RKO (cell line): ENCODE data around the gene MAPKAPK3.

Experiments used
- DNase-seq: peaks from one replicate; pipeline ENCODE4 v3.0.0-alpha.2; 2016; ENCODE audit warnings: low spot score

Gene MAPKAPK3

GRCh38 chr3:50609071-50609762 lies 7.7 kb upstream of the MAPKAPK3 start:
- DNase-seq: no peak

DNA sequence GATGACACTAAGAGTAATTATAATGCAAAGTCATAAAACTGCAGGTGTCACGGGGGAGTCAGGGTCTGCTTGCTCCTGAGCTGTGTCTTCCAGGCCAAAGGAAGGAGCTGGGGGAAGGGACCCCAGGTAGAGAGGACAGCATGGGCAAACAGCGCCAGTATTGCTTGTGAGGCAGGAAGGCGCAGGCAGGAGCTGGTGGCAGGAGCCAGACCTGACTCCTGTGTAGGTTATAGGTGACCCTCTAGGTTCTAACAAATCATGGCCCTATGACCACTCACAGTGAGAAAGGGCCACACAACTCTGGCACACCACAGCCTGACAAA lies 7.2 kb upstream of the MAPKAPK3 start:
- DNase-seq: no peak

DNA sequence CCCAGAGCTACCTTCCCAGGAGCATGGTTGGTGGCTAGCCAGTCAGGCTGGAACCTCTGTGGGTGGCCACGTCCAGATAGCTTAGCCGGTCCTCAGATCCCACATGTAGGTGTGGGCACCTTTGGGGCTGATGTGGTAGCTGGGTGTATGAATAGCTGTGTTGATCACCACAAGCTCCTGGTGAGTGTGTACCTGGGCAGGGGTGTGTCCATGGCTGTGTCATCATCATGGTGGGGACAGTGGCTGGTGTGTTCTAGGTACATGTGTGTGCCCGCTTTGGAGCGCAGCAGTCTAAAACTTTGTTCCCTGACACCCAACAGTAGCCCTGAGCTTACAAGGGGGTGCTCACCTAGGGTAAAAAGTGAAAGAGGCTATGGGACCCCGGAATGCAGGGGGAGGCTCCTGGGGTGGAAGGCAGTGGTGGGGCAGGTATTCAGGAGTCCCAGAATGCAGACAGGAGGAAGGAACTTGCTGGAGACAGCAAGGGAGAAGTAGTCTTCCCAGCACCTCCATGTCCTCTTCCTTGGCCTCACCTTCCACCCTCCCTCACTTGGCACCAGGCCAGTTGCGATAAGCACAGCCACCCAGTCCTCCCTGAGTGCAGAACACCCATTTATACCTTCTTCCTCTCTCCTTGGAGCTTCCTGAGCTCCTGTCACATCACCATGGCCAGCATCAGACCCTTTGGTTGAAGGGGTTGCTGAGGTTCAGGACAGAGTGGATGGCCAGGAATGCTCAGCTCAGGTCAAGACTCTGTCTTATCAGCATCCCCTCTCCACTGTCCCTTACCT lies 6.6 kb upstream of the MAPKAPK3 start:
- no peak for DNase-seq

GRCh38 chr3:50610992-50611463 lies 5.9 kb upstream of the MAPKAPK3 start:
- DNase-seq: no peak

DNA sequence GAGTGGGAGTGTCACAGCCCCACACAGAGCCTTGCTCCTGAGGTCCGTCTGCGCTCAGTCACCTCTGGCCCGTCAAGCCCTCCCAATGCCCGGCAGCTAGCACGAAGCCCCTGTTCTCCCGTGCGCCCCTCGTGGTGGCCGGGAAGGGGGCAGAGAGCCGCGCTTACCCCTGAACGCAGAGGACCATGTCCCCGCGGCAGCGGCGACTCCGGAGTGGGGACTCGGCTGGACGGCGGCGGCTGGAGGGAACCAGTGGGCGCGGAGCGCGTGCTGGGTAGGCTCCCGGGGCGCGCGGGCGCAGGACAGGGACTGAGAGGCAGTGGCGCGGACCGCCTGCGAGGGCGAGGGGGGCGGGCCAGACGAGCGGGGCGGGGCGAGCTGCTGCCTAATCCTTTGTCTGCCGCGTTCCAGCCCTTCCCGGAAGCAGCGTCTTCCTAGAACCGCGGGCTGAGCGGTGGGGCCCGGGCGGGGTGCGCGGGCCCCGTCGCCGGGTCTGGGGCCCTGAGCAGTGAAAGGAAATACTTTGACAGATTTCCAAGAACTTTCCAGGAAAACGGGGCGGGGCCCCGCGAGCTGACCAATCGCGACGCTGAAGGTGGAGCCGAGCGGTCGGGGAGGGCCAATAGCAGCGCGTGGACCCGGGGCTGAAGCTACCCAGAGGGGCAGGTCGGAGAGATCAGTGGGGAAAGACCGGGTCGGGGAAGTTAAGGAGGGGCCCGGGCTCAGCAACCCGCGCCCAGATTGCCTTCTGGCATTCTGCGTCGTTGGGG lies 5.3 kb upstream of the MAPKAPK3 start, which contains the start of gene CISH:
CISH (minus strand) TSS at position 311 of the 770 bp plus-strand sequence; CDS start at position 187, 124 bp downstream.
- peak; percentile 96 for DNase-seq

DNA sequence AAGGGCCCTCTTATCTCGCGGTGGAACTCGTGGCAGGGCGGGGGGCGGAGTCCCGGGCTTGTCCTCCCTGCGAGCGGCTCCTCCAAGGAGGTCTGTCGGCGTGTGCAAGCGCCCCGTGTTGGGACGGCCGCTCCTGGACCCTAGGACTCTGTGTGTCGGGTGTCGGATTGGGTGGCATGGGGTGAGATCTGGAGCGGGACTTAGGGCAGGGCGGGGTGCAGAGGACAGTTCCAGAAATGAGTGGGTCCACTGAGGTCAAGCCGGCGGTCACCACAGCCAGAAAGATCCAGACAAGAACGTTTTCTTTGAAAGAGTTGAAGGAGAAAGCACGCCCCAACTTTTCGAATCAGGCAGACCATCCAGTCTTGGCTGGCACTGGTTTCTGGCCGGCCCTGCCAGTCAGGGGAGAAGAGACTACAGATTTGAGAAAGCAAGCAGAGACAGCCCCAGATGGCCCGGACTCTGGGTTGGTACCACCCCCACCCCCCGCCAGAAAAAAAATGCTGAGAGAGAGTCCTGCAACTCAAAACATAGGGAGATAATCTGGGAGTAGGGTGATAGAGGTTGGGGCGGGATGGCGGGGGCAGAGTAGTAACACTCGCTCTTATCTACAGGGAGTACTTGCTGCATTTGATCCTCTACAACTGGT lies 4.6 kb upstream of the MAPKAPK3 start:
- no peak for DNase-seq

DNA sequence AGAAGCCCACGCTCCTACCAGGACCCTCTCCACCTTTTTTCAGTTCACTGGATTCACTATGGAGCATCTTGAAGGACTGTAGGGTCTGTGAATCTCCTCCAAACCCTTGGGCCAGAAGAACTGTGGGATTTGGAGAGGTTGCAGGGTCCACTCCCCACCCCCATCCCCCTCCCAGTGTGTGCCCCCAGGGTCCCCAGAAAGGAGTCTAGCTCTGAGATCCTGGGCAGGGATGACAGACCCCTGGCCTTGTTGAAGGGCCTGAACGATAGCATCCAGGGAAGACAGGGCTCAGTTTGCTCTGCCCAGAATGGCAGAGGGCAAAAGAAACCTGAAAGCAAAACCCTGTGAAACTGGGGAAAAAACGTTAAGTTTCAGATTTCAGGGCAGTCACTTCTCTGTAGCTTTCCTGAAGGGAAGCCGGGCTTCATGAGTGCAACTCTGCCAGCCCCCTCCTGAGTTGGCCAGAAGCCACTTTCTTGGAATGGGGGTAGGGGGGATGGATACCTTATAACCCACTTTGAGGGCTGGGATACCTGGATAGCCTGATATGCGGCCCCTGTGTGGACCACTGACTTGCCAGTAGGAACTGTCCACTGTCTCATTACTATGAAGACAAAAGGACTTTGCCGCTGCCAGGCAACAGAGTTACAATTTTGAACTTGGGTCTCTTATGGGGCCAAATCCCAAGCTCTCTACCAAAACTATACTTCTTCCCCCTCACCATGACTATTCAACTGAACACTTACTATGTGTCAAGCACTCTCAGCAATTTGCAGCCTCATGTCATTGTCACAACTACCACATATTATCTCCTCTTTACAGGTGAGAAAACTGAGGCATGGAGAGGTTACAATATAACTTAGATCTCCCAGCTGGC lies 3.7 kb upstream of the MAPKAPK3 start:
- DNase-seq: no peak

DNA sequence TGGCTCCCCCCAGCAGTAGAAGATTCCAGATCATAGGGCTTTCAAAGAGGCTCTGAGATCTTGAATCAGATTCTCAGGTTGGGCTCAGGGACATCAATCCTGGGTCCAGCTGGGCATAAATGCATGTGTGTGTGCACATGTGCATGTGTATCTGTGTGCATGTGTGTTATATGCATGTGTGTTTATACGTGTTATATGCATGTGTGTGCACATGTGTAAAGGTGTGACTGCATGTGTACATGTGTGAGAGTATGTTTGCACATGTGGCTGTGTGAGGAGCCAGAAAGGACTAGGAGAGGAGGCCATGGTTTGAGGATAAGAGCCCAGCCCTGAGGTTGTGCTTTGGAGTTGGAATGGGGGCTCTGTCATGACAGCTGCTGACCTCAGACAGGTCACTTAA lies 1.8 kb upstream of the MAPKAPK3 start:
- DNase-seq: no peak

DNA sequence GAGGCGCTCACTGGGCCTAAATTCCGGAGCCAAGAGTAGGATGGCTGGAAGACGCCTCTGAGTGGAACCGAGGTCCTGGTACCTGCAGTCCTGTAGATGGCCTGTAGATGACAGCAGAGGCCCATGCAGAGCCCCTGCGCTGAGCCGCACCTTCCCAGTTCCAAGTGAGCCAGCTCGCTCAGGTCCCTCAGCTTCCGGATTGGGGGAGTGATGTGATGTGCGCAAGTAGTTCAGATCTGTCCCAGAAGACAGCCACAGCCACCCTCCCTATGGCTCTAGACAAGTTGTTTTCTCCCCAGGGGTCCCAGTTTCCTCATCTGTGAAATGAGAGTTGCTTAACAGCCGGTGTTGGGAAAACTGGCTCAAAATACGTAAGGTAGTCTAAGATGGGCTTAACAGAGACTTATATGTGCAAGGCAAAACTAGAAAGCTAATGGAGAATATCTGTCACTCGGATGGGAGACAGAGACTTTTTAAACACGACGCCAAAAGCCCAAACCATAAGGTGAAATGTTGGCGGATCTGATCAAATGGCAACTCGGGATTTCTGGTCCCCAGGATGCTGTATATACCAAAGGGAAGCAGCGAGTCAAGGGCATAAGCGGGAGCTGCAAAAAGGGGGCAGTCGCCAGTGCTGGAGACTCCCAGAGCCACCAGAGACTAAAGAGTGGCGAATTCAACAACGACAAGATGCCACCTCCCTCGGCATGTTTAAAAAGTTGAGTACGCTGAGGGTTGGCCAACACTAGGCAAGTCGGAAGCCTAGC lies 765 bp upstream of the MAPKAPK3 start:
- peak; percentile 90 for DNase-seq

DNA sequence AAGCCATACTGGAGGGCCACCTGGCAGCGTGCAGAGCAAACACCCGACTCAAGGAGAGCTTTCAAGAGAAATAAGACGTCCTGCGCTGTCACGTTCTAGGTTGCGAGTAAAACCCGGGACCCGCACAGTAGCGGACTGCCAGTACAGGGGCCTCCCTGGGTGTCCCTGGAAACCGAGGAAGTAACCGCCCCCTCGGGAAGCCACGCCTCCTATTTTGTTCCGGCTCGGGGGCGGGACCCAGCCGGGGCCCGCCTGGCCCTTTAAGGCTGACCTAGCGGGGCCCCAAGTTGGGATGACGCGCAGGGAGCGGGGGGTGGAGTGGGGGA lies 218 bp upstream of the MAPKAPK3 start:
- DNase-seq: peak; percentile 92

DNA sequence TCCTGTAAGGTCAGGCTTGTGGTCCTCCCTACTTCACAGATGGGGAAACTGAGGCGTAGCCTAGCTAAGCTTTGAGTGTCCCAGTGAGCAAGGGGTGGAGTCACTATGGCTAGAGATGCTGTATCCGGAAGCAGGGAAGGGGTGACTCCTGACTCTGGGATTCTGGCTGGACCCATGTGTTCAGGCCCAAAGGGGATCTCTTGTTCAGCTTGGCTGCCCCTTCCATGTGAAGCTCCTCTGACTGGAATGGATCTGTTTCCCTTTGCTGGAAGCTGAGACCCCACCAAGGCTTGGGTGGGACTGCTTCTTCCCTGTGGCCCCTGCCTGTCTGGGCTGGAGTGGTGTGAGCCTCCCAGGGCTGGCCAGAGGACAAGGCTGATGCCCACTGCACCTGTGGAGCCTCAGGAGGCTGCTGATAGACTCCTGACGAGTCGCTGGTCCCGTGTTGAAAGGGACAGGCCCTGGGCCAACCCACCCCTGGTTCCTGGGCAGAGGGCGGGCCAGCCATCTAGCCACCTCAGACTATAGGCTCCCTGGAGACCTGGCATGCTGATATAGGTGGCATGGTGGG lies 1.0 kb downstream of the MAPKAPK3 start:
- peak; percentile 71 for DNase-seq

DNA sequence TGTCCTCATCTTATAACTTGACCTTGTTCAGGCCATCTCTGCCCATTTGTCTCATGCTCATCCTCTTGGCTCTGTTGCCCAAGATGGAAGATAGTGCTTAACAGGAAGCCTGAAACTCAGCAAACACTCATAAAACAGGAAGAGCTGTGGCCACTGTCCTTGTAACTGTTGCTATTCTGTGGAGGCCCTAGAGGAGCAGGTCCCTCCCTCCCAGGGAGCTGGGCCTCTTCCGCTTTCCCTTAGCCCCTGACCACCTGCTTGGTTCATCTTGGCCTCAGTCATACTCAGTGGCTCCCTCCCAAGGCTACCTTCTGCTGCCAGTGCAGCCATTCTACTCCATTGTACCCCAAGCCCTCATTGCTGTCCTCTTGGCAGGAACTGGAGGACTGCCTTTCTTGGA lies 3.5 kb downstream of the MAPKAPK3 start:
- no peak for DNase-seq

DNA sequence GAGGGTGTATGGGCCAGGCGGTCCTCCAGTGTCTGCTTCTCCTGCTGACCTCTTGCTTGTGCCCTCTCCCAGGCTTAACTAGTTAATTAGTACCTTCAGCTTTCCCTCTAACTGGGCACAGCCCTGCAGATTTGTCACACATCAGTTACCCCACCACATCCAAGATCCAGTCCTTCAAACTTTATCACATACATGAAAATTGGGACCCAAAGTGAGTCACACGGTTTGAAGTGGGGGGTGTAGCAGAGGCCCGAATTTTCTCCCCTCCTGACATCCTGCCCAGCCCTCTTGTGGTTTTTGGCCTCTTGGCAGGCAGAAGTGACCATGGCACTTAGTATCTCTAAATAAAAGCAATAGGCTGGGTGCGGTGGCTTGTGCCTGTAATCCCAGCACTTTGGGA lies 3.9 kb downstream of the MAPKAPK3 start:
- no peak for DNase-seq

DNA sequence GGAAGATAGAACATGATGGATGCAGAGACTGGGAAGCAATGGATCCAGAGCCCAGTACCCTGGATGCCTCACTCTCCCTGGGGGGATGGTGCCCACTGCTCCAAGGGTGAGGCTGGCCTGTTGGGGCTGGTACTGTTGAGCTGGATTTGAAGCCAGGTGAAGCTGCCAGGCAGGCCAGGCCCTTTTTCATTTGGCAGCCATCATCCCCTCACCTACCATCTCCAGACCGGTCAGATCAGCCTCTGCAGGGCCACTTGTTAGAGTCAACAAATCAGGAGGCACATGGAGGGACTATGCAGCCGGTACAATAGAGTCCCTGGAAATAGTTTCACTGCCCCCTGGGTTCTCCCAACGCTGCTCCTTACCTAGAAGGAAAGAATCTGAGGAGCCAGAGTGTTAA lies 5.9 kb downstream of the MAPKAPK3 start:
- DNase-seq: no peak

GRCh38 chr3:50623840-50624474 lies 7.0 kb downstream of the MAPKAPK3 start:
- no peak for DNase-seq

DNA sequence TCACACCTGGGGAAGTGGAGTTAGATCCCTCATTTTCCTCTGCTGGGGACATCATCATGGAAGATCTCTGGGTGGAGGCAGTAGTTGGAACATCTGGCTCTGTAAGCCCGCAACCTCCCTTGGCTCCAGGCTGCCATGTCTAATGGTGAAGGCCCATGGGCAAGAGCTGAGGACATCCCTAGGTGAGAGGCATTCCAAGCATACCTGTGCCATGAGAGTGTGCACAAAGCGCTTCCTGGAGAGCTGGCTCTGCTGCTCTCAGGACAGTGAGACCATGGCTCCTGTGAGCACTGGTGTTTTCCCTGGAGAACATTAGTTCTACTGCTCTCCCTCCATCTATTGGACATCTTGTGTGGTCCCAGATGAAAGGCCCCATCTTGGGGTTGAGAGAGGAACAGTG lies 7.7 kb downstream of the MAPKAPK3 start:
- DNase-seq: no peak

- no peak for DNase-seq
These were observed 8.6 kb downstream of the MAPKAPK3 start for GRCh38 chr3:50625231-50626182.

DNA sequence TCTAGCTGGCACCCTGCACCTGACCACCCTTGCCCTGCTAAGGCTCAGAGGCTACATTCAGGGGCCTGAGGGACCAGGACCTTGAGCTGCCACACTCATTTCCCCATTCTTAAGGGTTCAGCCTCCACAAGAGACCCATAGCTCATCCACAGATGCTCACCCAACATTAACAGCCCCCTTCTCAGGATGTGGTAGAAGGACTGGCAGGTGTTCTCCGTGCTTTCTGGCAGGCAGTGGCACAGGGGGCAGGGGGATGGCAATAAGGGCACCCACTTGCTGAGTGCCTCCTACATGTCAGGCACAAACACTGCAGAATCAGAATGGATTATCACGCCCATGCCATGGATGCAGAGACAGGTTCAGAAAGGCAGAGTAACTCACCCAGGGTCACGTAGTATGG lies 9.4 kb downstream of the MAPKAPK3 start:
- DNase-seq: no peak
